Cardiac fibroblast (primary cell): Measurements from ENCODE around the gene TTYH3.

Source experiments
- DNase-seq, 2 donors: peaks; one replicate each; pipeline versions ENCODE4 v3.0.0 to v3.0.0-alpha.2; 2010; ENCODE audit warnings: low read depth in 2 of 2
- H3K4me3 ChIP-seq, 2 donors: replicated peaks in 1 of 2; 1 replicate in 1 of 2; 2 replicates in 1 of 2; pipeline ENCODE4 v1.5.1; 2011; ENCODE audit warnings: low read depth in 2 of 2, low read length in 2 of 2, mild to moderate bottlenecking in 2 of 2, moderate library complexity in 1 of 2
- TF ChIP-seq, protein P1 (sequence below): IDR thresholded peaks from one replicate; pipeline ENCODE4 v1.5.1; 2011; ENCODE audit warnings: low read depth, mild to moderate bottlenecking, low read length, inconsistent platforms

The TTYH3 gene

DNA sequence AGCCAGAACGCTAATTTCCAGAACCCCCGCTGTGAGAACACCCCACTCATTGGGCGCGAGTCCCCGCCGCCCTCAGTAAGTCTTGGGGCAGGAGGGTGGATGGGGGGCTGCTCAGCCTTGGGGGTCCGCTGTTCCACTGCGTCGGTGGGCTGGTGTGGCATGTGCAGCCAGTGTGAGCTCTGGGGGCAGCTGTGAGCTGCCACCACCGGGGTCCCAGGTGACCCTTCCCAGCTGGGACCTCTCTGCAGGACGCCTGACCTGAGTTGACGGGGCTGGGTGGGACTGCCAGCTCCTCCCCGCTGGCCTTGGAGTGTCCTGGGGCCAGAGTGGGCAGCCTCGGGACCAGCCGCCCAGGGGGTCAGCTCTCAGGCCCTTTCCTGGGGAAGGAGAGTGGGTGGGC, 27.2 kb downstream of the TTYH3 start:
- DNase-seq: no peak
- no peak overlapping the region for H3K4me3 ChIP-seq
- TF ChIP-seq, protein P1, sequence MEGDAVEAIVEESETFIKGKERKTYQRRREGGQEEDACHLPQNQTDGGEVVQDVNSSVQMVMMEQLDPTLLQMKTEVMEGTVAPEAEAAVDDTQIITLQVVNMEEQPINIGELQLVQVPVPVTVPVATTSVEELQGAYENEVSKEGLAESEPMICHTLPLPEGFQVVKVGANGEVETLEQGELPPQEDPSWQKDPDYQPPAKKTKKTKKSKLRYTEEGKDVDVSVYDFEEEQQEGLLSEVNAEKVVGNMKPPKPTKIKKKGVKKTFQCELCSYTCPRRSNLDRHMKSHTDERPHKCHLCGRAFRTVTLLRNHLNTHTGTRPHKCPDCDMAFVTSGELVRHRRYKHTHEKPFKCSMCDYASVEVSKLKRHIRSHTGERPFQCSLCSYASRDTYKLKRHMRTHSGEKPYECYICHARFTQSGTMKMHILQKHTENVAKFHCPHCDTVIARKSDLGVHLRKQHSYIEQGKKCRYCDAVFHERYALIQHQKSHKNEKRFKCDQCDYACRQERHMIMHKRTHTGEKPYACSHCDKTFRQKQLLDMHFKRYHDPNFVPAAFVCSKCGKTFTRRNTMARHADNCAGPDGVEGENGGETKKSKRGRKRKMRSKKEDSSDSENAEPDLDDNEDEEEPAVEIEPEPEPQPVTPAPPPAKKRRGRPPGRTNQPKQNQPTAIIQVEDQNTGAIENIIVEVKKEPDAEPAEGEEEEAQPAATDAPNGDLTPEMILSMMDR: no peak

DNA sequence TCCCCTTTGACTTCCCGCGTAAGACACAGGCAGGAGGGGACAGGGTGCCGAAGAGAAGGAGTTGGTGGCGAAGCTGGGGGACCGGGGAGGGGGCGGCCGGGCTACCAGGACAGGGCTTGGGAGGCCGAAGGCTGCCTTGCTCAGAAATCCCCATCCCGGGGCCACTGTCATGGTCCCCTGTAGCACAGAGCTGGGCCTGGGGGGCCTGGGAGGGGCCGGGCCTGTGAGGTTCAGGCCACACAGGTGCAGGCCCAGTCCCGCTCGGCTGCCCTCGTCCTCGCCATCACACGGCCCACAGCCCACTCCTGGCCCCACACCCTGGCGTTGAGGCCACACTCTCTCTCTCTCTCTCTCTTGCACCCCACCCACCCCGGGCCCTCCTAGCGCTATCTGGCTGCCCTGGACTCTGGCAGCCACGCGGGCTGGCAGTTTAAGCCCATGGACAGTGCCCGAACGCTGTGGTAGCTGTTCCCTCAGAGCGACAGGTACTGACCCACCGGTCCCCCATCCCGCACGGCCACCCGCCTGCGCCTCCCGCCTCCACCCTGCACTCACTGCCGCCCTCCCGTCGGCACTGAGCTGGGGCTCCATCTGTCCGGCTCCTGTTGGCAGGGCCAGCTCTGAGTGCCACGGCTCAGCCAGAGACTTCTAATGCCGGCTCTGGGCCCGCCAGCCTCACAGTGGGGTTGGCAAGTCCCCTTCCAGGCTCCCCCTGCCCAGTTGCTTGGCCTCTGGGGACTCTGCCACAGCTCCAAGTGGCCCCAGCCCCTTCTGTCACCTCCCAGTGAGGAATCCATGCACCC, 28.0 kb downstream of the TTYH3 start:
- TF ChIP-seq, protein P1: no peak
- DNase-seq: no peak
- no peak overlapping the region for H3K4me3 ChIP-seq

DNA sequence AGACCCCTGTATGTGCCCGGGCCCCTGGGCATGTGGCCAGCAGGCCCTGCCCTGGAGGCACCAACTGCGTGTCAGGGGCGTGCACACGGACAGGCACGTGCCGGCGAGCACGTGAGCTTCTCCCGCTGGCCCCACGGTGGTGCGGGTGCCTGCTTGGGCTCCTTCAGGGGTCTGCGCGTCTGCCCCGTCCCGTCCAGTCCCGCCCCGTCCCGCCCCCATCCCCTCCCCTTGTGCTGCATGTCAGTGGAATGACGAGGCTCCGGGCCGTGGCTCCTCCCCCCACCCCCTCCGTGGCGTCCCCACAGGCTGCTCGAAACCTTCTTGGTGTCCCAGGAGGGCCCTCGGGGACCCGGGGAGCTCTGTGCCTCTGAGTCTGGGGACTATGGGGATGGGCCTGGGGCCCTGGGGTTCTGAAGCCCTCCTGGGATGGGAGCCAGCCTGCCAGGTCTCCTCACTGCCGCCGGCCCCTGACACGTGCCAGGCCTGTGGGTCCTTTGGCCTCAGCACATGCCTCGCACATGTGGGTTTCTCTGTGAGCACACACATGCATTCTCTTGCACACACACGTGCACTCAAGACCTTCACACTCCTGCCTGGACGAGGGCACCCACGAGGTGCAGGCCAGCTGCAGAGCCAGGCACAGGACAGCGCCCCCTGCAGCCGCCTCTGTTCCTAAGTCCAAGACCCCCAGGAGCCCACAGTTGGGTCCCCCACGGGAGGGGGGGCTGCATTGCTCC, 28.7 kb downstream of the TTYH3 start:
- no peak overlapping the region for H3K4me3 ChIP-seq
- DNase-seq: no peak
- TF ChIP-seq, protein P1: peak; percentile 32

DNA sequence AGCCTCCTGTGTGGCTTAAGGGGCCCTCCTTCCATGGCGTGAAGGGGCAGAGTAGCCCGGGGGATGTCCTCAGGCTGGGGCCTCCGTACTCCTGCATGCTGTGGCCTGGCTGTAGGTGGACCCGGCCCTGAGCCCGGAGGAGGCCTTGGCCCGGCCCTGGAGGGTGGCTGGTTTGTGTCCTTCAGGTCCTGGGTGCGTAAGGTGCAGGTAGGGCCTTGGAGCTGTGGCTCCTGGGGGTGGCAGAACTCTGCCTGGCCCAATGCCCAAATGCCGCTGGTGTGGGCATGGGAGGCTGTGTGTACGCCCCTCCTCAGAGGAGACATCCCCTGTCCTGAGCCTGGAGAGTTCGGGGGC, 29.3 kb downstream of the TTYH3 start:
- no peak for DNase-seq
- TF ChIP-seq, protein P1: no peak
- H3K4me3 ChIP-seq: no peak overlapping the region

DNA sequence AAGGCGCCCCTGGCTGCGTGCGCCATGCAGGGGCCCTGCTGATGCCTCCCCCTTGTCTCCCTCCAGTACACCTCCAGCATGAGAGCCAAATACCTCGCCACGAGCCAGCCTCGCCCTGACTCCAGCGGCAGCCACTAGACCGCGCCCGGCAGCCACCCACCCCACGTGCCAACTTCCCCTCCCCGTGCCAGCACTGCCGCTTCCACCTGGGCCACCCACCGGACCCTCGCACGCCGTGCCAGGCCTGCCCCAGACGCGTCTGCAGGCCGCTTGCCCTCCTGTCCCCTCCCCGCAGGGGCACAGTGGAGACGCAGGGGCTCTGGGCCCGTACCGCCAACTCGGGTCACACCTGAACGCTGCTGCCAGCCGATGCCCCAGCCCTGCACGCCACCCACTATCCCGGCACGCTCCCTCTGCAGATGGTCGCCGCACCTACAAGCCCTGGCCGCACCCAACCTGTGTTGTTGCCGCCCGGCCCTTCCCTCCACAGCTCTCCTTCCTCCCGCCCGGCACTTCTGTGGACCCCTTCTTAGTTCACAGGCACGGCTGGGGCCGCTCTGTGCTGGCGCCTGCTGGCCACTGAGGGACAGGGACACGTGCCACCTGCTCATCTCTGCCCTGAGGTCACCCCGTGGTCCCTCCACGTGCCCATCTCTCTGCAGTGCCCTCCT, 30.0 kb downstream of the TTYH3 start:
- no peak for DNase-seq
- no peak overlapping the region for H3K4me3 ChIP-seq
- TF ChIP-seq, protein P1: peak; percentile 21

DNA sequence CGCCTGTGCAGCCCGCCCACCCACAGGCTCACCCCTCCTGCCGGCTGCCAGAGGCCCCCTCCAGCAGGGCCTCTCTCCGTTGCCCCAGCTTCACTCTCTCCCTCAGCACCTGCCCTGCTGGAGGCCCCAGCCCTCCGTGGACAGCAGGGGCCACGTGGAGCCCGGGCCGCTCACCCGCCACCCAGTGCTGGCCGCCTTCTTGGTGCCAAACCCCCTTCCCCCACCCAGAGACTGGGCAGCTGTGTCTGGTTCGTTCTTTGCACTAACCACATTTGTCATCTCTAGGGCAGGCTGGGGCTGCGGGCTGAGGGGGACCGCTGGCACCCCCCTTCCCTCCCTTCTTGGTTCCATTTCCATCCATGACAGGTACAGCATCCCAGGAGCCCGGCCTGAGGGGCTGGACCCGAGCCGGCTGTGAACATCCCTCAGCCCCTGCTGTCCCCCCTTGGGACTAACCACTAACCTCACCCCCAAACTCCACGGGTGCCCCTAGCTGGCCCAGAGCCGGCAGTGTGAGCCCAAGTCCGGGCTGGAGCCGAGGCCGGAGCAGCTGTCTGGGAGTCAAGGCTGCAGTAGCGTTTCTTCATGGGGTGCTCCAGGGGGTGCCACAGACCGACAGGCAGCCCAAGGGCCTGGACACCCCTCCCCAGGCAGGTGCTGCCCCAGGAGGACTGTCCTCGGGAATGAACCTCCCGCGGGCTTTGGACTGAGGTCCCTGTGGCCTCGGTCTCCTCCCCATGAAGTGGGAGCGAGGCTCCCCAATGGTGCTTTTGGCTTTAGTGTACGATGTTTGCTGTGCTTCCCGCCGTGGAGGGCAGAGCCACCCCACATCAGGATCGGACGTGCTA, 30.7 kb downstream of the TTYH3 start:
- H3K4me3 ChIP-seq: no peak overlapping the region
- DNase-seq: no peak
- TF ChIP-seq, protein P1: no peak
